Breast epithelium (tissue), 3 donors: ENCODE measurements around the gene LYL1.

Experiments
- CTCF ChIP-seq, 3 donors: fragments of 450-650 bp; IDR thresholded peaks; one replicate each; pipeline ENCODE4 v1.5.1; 2016 to 2017; ENCODE audit warnings: antibody characterized with exemption in 3 of 3, mild to moderate bottlenecking in 3 of 3, moderate library complexity in 3 of 3
- POLR2AphosphoS5 ChIP-seq, 3 donors: sonication (generic); formaldehyde crosslinking; IDR thresholded peaks; one replicate each; pipeline ENCODE4 v1.6.1; 2017; ENCODE audit warnings: antibody characterized with exemption in 3 of 3

DNA sequence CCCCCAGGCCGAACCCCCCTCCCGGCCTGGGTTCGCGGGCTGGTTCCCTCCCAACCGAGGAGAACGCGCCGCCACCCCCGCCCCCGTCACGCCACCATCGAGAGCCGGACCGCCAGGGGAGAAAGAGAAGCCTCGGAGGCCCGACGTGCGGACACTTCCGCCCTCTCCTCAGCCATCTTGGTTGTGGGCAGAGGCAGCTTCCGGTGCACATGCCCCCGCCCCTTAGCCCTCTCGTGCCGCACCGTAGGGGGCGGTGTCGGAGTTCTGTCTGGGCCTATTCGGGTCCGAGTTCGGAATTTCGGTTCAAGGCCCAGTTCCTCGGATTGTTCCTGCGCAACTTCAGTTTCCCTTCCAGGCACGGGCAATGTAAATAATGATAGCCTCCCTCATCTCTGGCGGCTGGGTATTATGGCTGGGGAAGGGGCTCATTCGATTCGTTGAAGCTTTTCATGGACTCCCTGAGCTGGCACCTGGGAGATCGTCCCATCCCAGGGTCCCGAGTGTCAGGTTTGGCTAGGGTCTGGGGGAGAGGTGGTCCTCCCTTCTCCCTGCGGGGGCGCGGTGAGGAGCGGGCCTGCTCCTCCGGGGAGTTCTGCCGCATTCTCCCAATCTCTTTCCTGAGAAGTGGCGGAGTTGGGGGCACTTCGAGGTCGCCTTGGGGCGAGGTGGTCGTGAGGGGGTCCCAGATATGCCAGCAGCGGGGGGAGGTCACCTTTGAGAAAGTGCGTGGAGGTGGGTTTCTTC, 47.7 kb upstream of the LYL1 start, which contains the start of the genes IER2 and STX10:
- peak; percentile 94 to 97 (median 96) for TF ChIP-seq POLR2AphosphoS5 (IDR thresholded peaks at IDR 0.05)
- TF ChIP-seq CTCF (IDR thresholded peaks at IDR 0.05) = peak; percentile 35 to 71 (median 40)
